ENCODE measurements around the gene DPP7.
"Not testable (repeated sequence)": the region's sequence is repeated elsewhere in the genome, so short reads cannot be mapped to it uniquely, and the experiment has no call there.

Gene DPP7

GRCh38 chr9:137138058-137138721 is 23.7 kb upstream of the DPP7 start:
- H3K9me2 ChIP-seq (replicated peaks; ENCODE audit: low read depth, low read length), result no peaks in the 10 kb centered on the region

DNA sequence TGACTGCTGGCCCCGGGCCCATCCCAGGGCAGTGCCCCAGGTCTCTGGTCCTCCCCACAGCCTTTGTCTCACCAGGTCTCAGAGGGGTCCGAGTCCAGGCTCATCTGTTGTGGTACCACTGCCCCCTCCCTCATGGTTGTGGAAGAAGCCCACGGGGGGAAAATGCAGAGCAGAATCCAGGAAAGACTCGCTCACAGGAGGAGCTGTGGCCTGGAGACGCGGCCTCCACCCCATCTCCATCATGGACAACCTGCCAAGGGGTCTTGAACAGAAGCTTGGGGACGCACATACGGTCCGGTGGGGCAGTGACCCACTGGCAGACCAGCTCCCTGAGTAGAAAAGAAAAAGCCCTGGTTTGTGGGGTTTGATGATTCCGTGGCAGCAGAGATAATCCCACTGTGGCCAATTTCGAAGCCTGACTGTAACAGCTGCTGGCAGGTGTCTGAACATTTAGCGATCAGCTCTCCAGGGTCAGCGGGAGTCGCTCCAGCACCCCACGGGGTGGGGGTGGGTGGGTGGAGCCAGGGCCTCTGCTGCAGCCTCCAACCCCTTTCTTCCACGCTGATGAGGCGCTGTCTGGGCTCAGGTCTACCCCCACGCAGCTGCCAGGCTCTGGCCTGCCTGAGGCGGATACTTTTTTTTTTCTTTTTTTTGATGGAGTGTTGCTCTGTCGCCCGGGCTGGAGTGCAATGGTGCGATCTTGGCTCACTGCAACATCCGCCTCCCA is 22.5 kb upstream of the DPP7 start:
- H4K20me1 ChIP-seq (ENCODE audit: insufficient read depth, low read length, poor library complexity, severe bottlenecking), result no peaks in the 10 kb centered on the region
- no peak overlapping the region for H3K4me3 ChIP-seq (ENCODE audit: low read length, poor library complexity, severe bottlenecking)
- no peak overlapping the region for H3K9ac ChIP-seq (ENCODE audit: low read depth, low read length, poor library complexity, severe bottlenecking)
- H3K79me2 ChIP-seq (ENCODE audit: insufficient read depth, low read length), result no peaks in the 10 kb centered on the region
- H3K36me3 ChIP-seq (ENCODE audit: insufficient read depth, low read length), result no peaks in the 10 kb centered on the region
- no peaks in the 10 kb centered on the region for H3K9me2 ChIP-seq (replicated peaks; ENCODE audit: low read depth, low read length)
- TF ChIP-seq EZH2phosphoT487 (IDR thresholded peaks at IDR 0.05; ENCODE audit: borderline replicate concordance), result no peak
- no peaks in the 10 kb centered on the region for H3K9me3 ChIP-seq (ENCODE audit: insufficient read depth, low read depth, low read length)
- H3K4me1 ChIP-seq (ENCODE audit: insufficient read depth, low read length, poor library complexity, severe bottlenecking), result no peaks in the 10 kb centered on the region
- H2AFZ ChIP-seq (ENCODE audit: low read length), result no peak overlapping the region
- no peaks in the 10 kb centered on the region for H3K27me3 ChIP-seq (ENCODE audit: insufficient read depth, low read length, poor library complexity, severe bottlenecking)
- H3K4me2 ChIP-seq (ENCODE audit: low read depth, low read length, poor library complexity, severe bottlenecking), result no peak overlapping the region
- no peaks in the 10 kb centered on the region for H3F3A ChIP-seq (ENCODE audit: low read depth)

More at GRCh38 chr9:137138058-137138721, 23.7 kb upstream of the DPP7 start:
- Histone ChIP-seq H3F3A (ENCODE audit: low read depth) (no peaks in the 10 kb centered on the region), H3K36me3 (ENCODE audit: insufficient read depth, low read length) (no peaks in the 10 kb centered on the region), H3K79me2 (ENCODE audit: insufficient read depth, low read length) (no peaks in the 10 kb centered on the region), H3K4me3 (ENCODE audit: low read length, poor library complexity, severe bottlenecking) (no peak overlapping the region), H3K4me1 (ENCODE audit: insufficient read depth, low read length, poor library complexity, severe bottlenecking) (no peaks in the 10 kb centered on the region), H2AFZ (ENCODE audit: low read length) (no peak overlapping the region), H3K4me2 (ENCODE audit: low read depth, low read length, poor library complexity, severe bottlenecking) (no peak overlapping the region), H3K27me3 (ENCODE audit: insufficient read depth, low read length, poor library complexity, severe bottlenecking) (no peaks in the 10 kb centered on the region), H3K9ac (ENCODE audit: low read depth, low read length, poor library complexity, severe bottlenecking) (no peak overlapping the region), H3K9me3 (ENCODE audit: insufficient read depth, low read depth, low read length) (no peaks in the 10 kb centered on the region), H4K20me1 (ENCODE audit: insufficient read depth, low read length, poor library complexity, severe bottlenecking) (no peaks in the 10 kb centered on the region)
- no peak for TF ChIP-seq EZH2phosphoT487 (IDR thresholded peaks at IDR 0.05; ENCODE audit: borderline replicate concordance)
- TF ChIP-seq, protein P1, sequence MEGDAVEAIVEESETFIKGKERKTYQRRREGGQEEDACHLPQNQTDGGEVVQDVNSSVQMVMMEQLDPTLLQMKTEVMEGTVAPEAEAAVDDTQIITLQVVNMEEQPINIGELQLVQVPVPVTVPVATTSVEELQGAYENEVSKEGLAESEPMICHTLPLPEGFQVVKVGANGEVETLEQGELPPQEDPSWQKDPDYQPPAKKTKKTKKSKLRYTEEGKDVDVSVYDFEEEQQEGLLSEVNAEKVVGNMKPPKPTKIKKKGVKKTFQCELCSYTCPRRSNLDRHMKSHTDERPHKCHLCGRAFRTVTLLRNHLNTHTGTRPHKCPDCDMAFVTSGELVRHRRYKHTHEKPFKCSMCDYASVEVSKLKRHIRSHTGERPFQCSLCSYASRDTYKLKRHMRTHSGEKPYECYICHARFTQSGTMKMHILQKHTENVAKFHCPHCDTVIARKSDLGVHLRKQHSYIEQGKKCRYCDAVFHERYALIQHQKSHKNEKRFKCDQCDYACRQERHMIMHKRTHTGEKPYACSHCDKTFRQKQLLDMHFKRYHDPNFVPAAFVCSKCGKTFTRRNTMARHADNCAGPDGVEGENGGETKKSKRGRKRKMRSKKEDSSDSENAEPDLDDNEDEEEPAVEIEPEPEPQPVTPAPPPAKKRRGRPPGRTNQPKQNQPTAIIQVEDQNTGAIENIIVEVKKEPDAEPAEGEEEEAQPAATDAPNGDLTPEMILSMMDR (conservative IDR thresholded peaks at IDR 0.05; ENCODE audit: low read length), result no peak

GRCh38 chr9:137136261-137136880 is 21.8 kb upstream of the DPP7 start:
- Histone ChIP-seq H3F3A (ENCODE audit: low read depth) (no peaks in the 10 kb centered on the region), H3K9me2 (replicated peaks; ENCODE audit: low read depth, low read length) (no peaks in the 10 kb centered on the region), H3K4me3 (ENCODE audit: low read length, poor library complexity, severe bottlenecking) (no peak overlapping the region), H3K9ac (ENCODE audit: low read depth, low read length, poor library complexity, severe bottlenecking) (no peak overlapping the region), H3K36me3 (ENCODE audit: insufficient read depth, low read length) (no peaks in the 10 kb centered on the region), H3K4me2 (ENCODE audit: low read depth, low read length, poor library complexity, severe bottlenecking) (no peak overlapping the region), H3K4me1 (ENCODE audit: insufficient read depth, low read length, poor library complexity, severe bottlenecking) (no peaks in the 10 kb centered on the region), H4K20me1 (ENCODE audit: insufficient read depth, low read length, poor library complexity, severe bottlenecking) (no peaks in the 10 kb centered on the region), H3K9me3 (ENCODE audit: insufficient read depth, low read depth, low read length) (no peaks in the 10 kb centered on the region), H2AFZ (ENCODE audit: low read length) (no peak overlapping the region), H3K79me2 (ENCODE audit: insufficient read depth, low read length) (no peaks in the 10 kb centered on the region), H3K27me3 (ENCODE audit: insufficient read depth, low read length, poor library complexity, severe bottlenecking) (no peaks in the 10 kb centered on the region)
- TF ChIP-seq, protein P1 (conservative IDR thresholded peaks at IDR 0.05; ENCODE audit: low read length), result no peak
- TF ChIP-seq EZH2phosphoT487 (IDR thresholded peaks at IDR 0.05; ENCODE audit: borderline replicate concordance), result no peak

- not testable (repeated sequence) for H3F3A ChIP-seq (ENCODE audit: low read depth); H3K36me3 ChIP-seq (ENCODE audit: insufficient read depth, low read length); H3K4me3 ChIP-seq (ENCODE audit: low read length, poor library complexity, severe bottlenecking); H3K79me2 ChIP-seq (ENCODE audit: insufficient read depth, low read length); H4K20me1 ChIP-seq (ENCODE audit: insufficient read depth, low read length, poor library complexity, severe bottlenecking); H3K4me1 ChIP-seq (ENCODE audit: insufficient read depth, low read length, poor library complexity, severe bottlenecking); H3K4me2 ChIP-seq (ENCODE audit: low read depth, low read length, poor library complexity, severe bottlenecking); H3K9ac ChIP-seq (ENCODE audit: low read depth, low read length, poor library complexity, severe bottlenecking); H3K9me3 ChIP-seq (ENCODE audit: insufficient read depth, low read depth, low read length); H3K9me2 ChIP-seq (replicated peaks; ENCODE audit: low read depth, low read length); H3K27me3 ChIP-seq (ENCODE audit: insufficient read depth, low read length, poor library complexity, severe bottlenecking); H2AFZ ChIP-seq (ENCODE audit: low read length)
Measured at GRCh38 chr9:137135154-137135553, 20.6 kb upstream of the DPP7 start.

Data from Loucy (cell line).